K562 (cell line): Measurements from ENCODE around the gene HARS2. TPM values are rescaled to one million over a fixed set of nuclear protein-coding genes. Genes with fewer than 3 reads are reported as not detected.

Experiments
- BRD4 ChIP-seq: fragments of 200-600 bp; sonication (generic); IDR thresholded peaks from 2 replicates; pipeline ENCODE4 v1.6.1; 2017; ENCODE audit warnings: inconsistent platforms
- FOSL1 ChIP-seq: fragments of 200-800 bp; sonication (Bioruptor generic); conservative IDR thresholded peaks from 2 replicates; pipeline ENCODE4 v1.6.1; 2016; ENCODE audit warnings: missing genetic modification characterization, missing compliant biosample characterization
- FOXA3 ChIP-seq, 2 experiments: fragments of 450-650 bp in 1 of 2; sonication (generic) in 1 of 2; formaldehyde crosslinking; IDR thresholded peaks in 1 of 2; conservative IDR thresholded peaks in 1 of 2; 2 replicates each; pipeline versions ENCODE4 v1.4.0 to v1.8.0; 2020 to 2022; ENCODE audit warnings: mild to moderate bottlenecking in 2 of 2, missing genetic modification reagents in 1 of 2
- HMGXB4 ChIP-seq: sonication (generic); formaldehyde crosslinking; IDR thresholded peaks from 2 replicates; pipeline ENCODE4 v1.8.1; 2023; ENCODE audit warnings: mild to moderate bottlenecking, missing genetic modification reagents
- PATZ1 ChIP-seq: fragments of 250-450 bp; sonication (Bioruptor Pico); IDR thresholded peaks from 2 replicates; pipeline ENCODE4 v1.5.0; 2020; ENCODE audit warnings: mild to moderate bottlenecking, borderline replicate concordance
- TSHZ1 ChIP-seq: fragments of 250-450 bp; sonication (Bioruptor Pico); IDR thresholded peaks from 2 replicates; pipeline ENCODE4 v1.4.0; 2020; ENCODE audit warnings: mild to moderate bottlenecking, moderate library complexity
- polyA plus RNA-seq, 8 experiments: library from polyadenylated mRNA; depleted of rRNA in 4 of 8; stranded (reverse) in 5 of 8; unstranded in 3 of 8; fragments of >200 nt; fragmentation: Nextera tagmentation in 2 of 8; fragmentation: Illumina TruSeq in 1 of 8; extraction: Ambion mirVana in 2 of 8; extraction: Trizol in 1 of 8; gene quantifications; 2 replicates each; pipeline versions ENCODE4 v1.2.1 to v1.2.3, GENCODE V29; 2011 to 2014; ENCODE audit warnings: inconsistent platforms in 1 of 8, missing spikeins in 1 of 8
- total RNA-seq, 7 experiments: library from RNA; depleted of rRNA in 6 of 7; stranded (reverse); fragments of >200 nt in 6 of 7; fragmentation: Illumina TruSeq in 2 of 7; extraction: Trizol in 2 of 7; gene quantifications; 2 replicates each; pipeline versions ENCODE4 v1.2.1 to v1.2.3, GENCODE V29; 2011 to 2021; ENCODE audit warnings: low replicate concordance in 1 of 7
- TF ChIP-seq, protein P1 (sequence below): sonication (generic); formaldehyde crosslinking; IDR thresholded peaks from 2 replicates; pipeline ENCODE4 v1.8.1; 2022; ENCODE audit warnings: missing genetic modification reagents

Gene HARS2
- total and polyA plus RNA-seq, 9 of the 15 experiments (the other 6 are each of a cell fraction or from before 2014, with no cell fraction given) = 8.5 to 41.6 (median 27.1) TPM

GRCh38 chr5:140690941-140691924, at the start of gene HARS2, which contains the start of gene HARS1 (continued):
- peak; percentile 64; the same call in 1 of the 2 replicates for TF ChIP-seq HMGXB4 (CRISPR knock-in tag)
- no peak for TF ChIP-seq BRD4
- TF ChIP-seq TSHZ1 (CRISPR knock-in tag) = no peak
- TF ChIP-seq, protein P1, sequence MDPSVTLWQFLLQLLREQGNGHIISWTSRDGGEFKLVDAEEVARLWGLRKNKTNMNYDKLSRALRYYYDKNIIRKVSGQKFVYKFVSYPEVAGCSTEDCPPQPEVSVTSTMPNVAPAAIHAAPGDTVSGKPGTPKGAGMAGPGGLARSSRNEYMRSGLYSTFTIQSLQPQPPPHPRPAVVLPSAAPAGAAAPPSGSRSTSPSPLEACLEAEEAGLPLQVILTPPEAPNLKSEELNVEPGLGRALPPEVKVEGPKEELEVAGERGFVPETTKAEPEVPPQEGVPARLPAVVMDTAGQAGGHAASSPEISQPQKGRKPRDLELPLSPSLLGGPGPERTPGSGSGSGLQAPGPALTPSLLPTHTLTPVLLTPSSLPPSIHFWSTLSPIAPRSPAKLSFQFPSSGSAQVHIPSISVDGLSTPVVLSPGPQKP (CRISPR knock-in tag) = no peak
- no peak for TF ChIP-seq FOSL1 (tag)
- no peak for TF ChIP-seq PATZ1
- TF ChIP-seq FOXA3 (CRISPR knock-in tag; conservative IDR thresholded peaks at IDR 0.05 in 1 of 2, IDR thresholded peaks at IDR 0.05 in 1 of 2) = peak in 1 of 2 experiments; percentile 26; a peak in 1 of 4 replicates
